Adipocyte (in vitro differentiated cells): ENCODE data around the gene TXNL4A.
A peak's percentile ranks its signal among the peaks of the same experiment; 100 is the strongest.

Source experiments
- DNase-seq: peaks from one replicate; pipeline ENCODE4 v3.0.0-alpha.2; 2015; ENCODE audit warnings: low read depth
- H3K27me3 ChIP-seq: replicated peaks from 2 replicates; pipeline ENCODE4 v1.7.0; 2013; ENCODE audit warnings: mild to moderate bottlenecking, low read length, moderate library complexity; ENCODE audit not compliant: control insufficient read depth, insufficient read depth
- H3K36me3 ChIP-seq: 2 replicates; pipeline ENCODE4 v1.7.0; 2013; ENCODE audit warnings: low read length, mild to moderate bottlenecking, moderate library complexity; ENCODE audit not compliant: control insufficient read depth, insufficient read depth, severe bottlenecking
- H3K4me1 ChIP-seq: 2 replicates; pipeline ENCODE4 v1.7.0; 2013; ENCODE audit warnings: mild to moderate bottlenecking, low read length, moderate library complexity; ENCODE audit not compliant: control insufficient read depth, insufficient read depth
- H3K4me3 ChIP-seq: 2 replicates; pipeline ENCODE4 v1.7.0; 2013; ENCODE audit warnings: mild to moderate bottlenecking, low read length, moderate library complexity
- H3K9ac ChIP-seq: 2 replicates; pipeline ENCODE4 v1.7.0; 2013; ENCODE audit warnings: mild to moderate bottlenecking, low read length, moderate library complexity
- H3K9me3 ChIP-seq: 2 replicates; pipeline ENCODE4 v1.7.0; 2013; ENCODE audit warnings: mild to moderate bottlenecking, low read length, moderate library complexity; ENCODE audit not compliant: control insufficient read depth

Gene TXNL4A

GRCh38 chr18:79974025-79974654 is 14.2 kb downstream of the TXNL4A start:
- H3K4me3 ChIP-seq: no peak overlapping the region
- H3K9ac ChIP-seq: no peak overlapping the region
- H3K9me3 ChIP-seq: no peaks in the 10 kb centered on the region
- H3K36me3 ChIP-seq: peaks cover 43% of the 10 kb centered on the region
- no peak for DNase-seq
- no peaks in the 10 kb centered on the region for H3K27me3 ChIP-seq
- H3K4me1 ChIP-seq: no peaks in the 10 kb centered on the region

- no peak for DNase-seq
- Histone ChIP-seq H3K4me1 (no peaks in the 10 kb centered on the region), H3K27me3 (no peaks in the 10 kb centered on the region), H3K4me3 (no peak overlapping the region), H3K9me3 (no peaks in the 10 kb centered on the region), H3K36me3 (peaks cover 42% of the 10 kb centered on the region), H3K9ac (no peak overlapping the region)
These were observed 14.8 kb downstream of the TXNL4A start for GRCh38 chr18:79973517-79973916.

GRCh38 chr18:79972720-79973119 is 15.6 kb downstream of the TXNL4A start:
- Histone ChIP-seq H3K4me3 (no peak overlapping the region), H3K27me3 (no peaks in the 10 kb centered on the region), H3K9ac (no peak overlapping the region), H3K4me1 (no peaks in the 10 kb centered on the region), H3K36me3 (peaks cover 48% of the 10 kb centered on the region), H3K9me3 (no peaks in the 10 kb centered on the region)
- DNase-seq: no peak

- no peaks in the 10 kb centered on the region for H3K27me3 ChIP-seq
- H3K9ac ChIP-seq: no peak overlapping the region
- no peaks in the 10 kb centered on the region for H3K9me3 ChIP-seq
- H3K36me3 ChIP-seq: peaks cover 53% of the 10 kb centered on the region
- no peaks in the 10 kb centered on the region for H3K4me1 ChIP-seq
- DNase-seq: no peak
- no peak overlapping the region for H3K4me3 ChIP-seq
These were observed 16.4 kb downstream of the TXNL4A start for GRCh38 chr18:79971986-79972385.

GRCh38 chr18:79971211-79971952 is 17.0 kb downstream of the TXNL4A start:
- H3K36me3 ChIP-seq: peaks cover 56% of the 10 kb centered on the region
- H3K4me3 ChIP-seq: no peak overlapping the region
- no peaks in the 10 kb centered on the region for H3K27me3 ChIP-seq
- no peaks in the 10 kb centered on the region for H3K4me1 ChIP-seq
- H3K9ac ChIP-seq: no peak overlapping the region
- no peak for DNase-seq
- no peaks in the 10 kb centered on the region for H3K9me3 ChIP-seq

GRCh38 chr18:79970419-79971133 is 17.8 kb downstream of the TXNL4A start:
- H3K27me3 ChIP-seq: no peaks in the 10 kb centered on the region
- peaks cover 48% of the 10 kb centered on the region for H3K36me3 ChIP-seq
- no peaks in the 10 kb centered on the region for H3K9me3 ChIP-seq
- no peak overlapping the region for H3K4me3 ChIP-seq
- peaks cover 1% of the 10 kb centered on the region for H3K4me1 ChIP-seq
- no peak overlapping the region for H3K9ac ChIP-seq
- DNase-seq: no peak

- H3K36me3 ChIP-seq: peaks cover 20% of the 10 kb centered on the region
- H3K4me1 ChIP-seq: peaks cover 21% of the 10 kb centered on the region
- DNase-seq: peak; percentile 48
- peak overlapping the region; percentile 81 for H3K4me3 ChIP-seq
- peak overlapping the region; percentile 92 for H3K9ac ChIP-seq
- H3K9me3 ChIP-seq: no peaks in the 10 kb centered on the region
- no peaks in the 10 kb centered on the region for H3K27me3 ChIP-seq
These were observed 23.1 kb downstream of the TXNL4A start for GRCh38 chr18:79965119-79965902.

GRCh38 chr18:79964330-79965118 is 23.8 kb downstream of the TXNL4A start, which contains the start of gene HSBP1L1:
HSBP1L1 (plus strand) TSS chr18:79964643; CDS start chr18:79964736, 93 bp downstream.
- DNase-seq: peak; percentile 65
- Histone ChIP-seq H3K9me3 (no peaks in the 10 kb centered on the region), H3K9ac (peak within 1 kb of the TSS; percentile 92), H3K4me3 (peak within 1 kb of the TSS; percentile 81), H3K36me3 (peaks cover 15% of the 10 kb centered on the region), H3K27me3 (no peaks in the 10 kb centered on the region), H3K4me1 (peaks cover 21% of the 10 kb centered on the region)

GRCh38 chr18:79963658-79964329 is 24.6 kb downstream of the TXNL4A start:
- no peak for DNase-seq
- peaks cover 21% of the 10 kb centered on the region for H3K4me1 ChIP-seq
- no peaks in the 10 kb centered on the region for H3K9me3 ChIP-seq
- peak overlapping the region; percentile 81 for H3K4me3 ChIP-seq
- H3K27me3 ChIP-seq: no peaks in the 10 kb centered on the region
- H3K9ac ChIP-seq: peak overlapping the region; percentile 92
- peaks cover 15% of the 10 kb centered on the region for H3K36me3 ChIP-seq
